ENCODE results near the gene COG5.

DNA sequence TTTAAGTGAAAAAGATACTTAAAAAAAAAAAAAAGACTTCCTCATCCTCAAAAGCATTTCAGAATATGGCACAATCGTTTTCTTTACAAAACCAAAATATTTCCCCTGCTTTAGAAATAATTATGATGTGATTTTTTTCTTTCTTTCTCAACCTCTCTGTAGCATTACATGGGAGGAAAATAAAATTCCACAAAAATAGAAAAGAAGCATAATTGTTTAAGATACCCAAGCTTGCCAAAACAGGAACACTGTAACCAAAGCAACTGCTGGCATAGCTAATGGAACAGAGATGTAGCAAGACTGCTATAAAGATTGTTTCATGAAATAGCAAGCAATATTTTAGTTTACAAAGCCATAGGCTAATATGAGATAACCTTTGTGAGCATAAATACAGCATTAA is 169.4 kb downstream of the COG5 start:
- TF ChIP-seq, protein P1, sequence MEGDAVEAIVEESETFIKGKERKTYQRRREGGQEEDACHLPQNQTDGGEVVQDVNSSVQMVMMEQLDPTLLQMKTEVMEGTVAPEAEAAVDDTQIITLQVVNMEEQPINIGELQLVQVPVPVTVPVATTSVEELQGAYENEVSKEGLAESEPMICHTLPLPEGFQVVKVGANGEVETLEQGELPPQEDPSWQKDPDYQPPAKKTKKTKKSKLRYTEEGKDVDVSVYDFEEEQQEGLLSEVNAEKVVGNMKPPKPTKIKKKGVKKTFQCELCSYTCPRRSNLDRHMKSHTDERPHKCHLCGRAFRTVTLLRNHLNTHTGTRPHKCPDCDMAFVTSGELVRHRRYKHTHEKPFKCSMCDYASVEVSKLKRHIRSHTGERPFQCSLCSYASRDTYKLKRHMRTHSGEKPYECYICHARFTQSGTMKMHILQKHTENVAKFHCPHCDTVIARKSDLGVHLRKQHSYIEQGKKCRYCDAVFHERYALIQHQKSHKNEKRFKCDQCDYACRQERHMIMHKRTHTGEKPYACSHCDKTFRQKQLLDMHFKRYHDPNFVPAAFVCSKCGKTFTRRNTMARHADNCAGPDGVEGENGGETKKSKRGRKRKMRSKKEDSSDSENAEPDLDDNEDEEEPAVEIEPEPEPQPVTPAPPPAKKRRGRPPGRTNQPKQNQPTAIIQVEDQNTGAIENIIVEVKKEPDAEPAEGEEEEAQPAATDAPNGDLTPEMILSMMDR (IDR thresholded peaks at IDR 0.05), result no peak
- no peak for TF ChIP-seq POLR2A (IDR thresholded peaks at IDR 0.05)
